IMR-90 (cell line): Measurements from ENCODE around the gene DUSP16. TPM values are rescaled to one million over a fixed set of nuclear protein-coding genes. Genes with fewer than 3 reads are reported as not detected.

Experiments used
- ATAC-seq: fragments of 200-7000 bp; cut with Tn5 transposase; 2 replicates; pipeline ENCODE4 v1.9.1; 2020; ENCODE audit warnings: low read depth, mild to moderate bottlenecking, moderate library complexity
- BruUV-seq: library from RNA; stranded (reverse); fragments of 400-500 nt; replicated peaks from 2 replicates; lab custom pipeline; 2021; lab: Mats Ljungman, UMichigan
- CTCF ChIA-PET: fragments of 300-600 bp; formaldehyde crosslinking; extraction: SDS; loops from one replicate; lab custom pipeline; 2021; ENCODE audit warnings: antibody characterized with exemption; lab: Yijun Ruan, JAX
- POLR2A ChIA-PET: fragments of 300-600 bp; sonication (Branson Sonifier 250); formaldehyde crosslinking; loops from one replicate; lab custom pipeline; 2022; ENCODE audit warnings: antibody characterized with exemption; ENCODE audit not compliant: unreplicated experiment; lab: Charles Lee
- DNase-seq: peaks from one replicate; pipeline ENCODE4 v3.0.0; 2013
- H2AFZ ChIP-seq: replicated peaks from 2 replicates; pipeline ENCODE3; 2013; ENCODE audit warnings: low read length, mild to moderate bottlenecking; ENCODE audit not compliant: poor library complexity
- H2AK5ac ChIP-seq: 2 replicates; pipeline ENCODE4 v1.6.1; 2013; ENCODE audit warnings: low read depth, low read length, inconsistent platforms
- H2AK9ac ChIP-seq: replicated peaks from 2 replicates; pipeline ENCODE3; 2013; ENCODE audit warnings: mild to moderate bottlenecking, low read depth, low read length, moderate library complexity; ENCODE audit not compliant: poor library complexity
- H2BK120ac ChIP-seq: 2 replicates; pipeline ENCODE4 v1.6.1; 2013; ENCODE audit warnings: low read depth, low read length, inconsistent platforms
- H2BK15ac ChIP-seq: 3 replicates; pipeline ENCODE4 v1.6.1; 2013; ENCODE audit warnings: low read depth, low read length, inconsistent platforms
- H2BK20ac ChIP-seq: 2 replicates; pipeline ENCODE4 v1.6.1; 2013; ENCODE audit warnings: low read depth, mild to moderate bottlenecking, inconsistent platforms, low read length, moderate library complexity
- H2BK5ac ChIP-seq: 2 replicates; pipeline ENCODE4 v1.6.1; 2013; ENCODE audit warnings: mild to moderate bottlenecking, low read depth, low read length, inconsistent platforms; ENCODE audit not compliant: poor library complexity, severe bottlenecking
- H3K14ac ChIP-seq: replicated peaks from 2 replicates; pipeline ENCODE4 v1.6.1; 2013; ENCODE audit warnings: low read depth, low read length, inconsistent platforms
- H3K18ac ChIP-seq: 2 replicates; pipeline ENCODE4 v1.6.1; 2013; ENCODE audit warnings: low read depth, low read length, control low read depth
- H3K23ac ChIP-seq: 2 replicates; pipeline ENCODE4 v1.6.1; 2013; ENCODE audit warnings: low read depth, low read length, inconsistent platforms
- H3K27ac ChIP-seq: 2 replicates; pipeline ENCODE4 v1.5.1; 2013; ENCODE audit warnings: mild to moderate bottlenecking, control low read depth, low read length; ENCODE audit not compliant: insufficient read depth
- H3K27me3 ChIP-seq: 2 replicates; pipeline ENCODE4 v1.6.1; 2013; ENCODE audit warnings: low read length; ENCODE audit not compliant: control insufficient read depth, insufficient read depth
- H3K36me3 ChIP-seq: 2 replicates; pipeline ENCODE4 v1.6.1; 2013; ENCODE audit warnings: low read length, mixed read lengths; ENCODE audit not compliant: control insufficient read depth, insufficient read depth
- H3K4ac ChIP-seq: 2 replicates; pipeline ENCODE4 v1.6.1; 2013; ENCODE audit warnings: low read depth, low read length, inconsistent platforms
- H3K4me1 ChIP-seq: 2 replicates; pipeline ENCODE4 v1.6.1; 2013; ENCODE audit warnings: low read length, mixed read lengths; ENCODE audit not compliant: control insufficient read depth, insufficient read depth
- H3K4me2 ChIP-seq: 2 replicates; pipeline ENCODE4 v1.6.1; 2013; ENCODE audit warnings: low read depth, mild to moderate bottlenecking, control low read depth, low read length, moderate library complexity
- H3K4me3 ChIP-seq: 2 replicates; pipeline ENCODE4 v1.5.1; 2013; ENCODE audit warnings: low read depth, mild to moderate bottlenecking, control low read depth, low read length, moderate library complexity; ENCODE audit not compliant: insufficient read depth
- H3K56ac ChIP-seq: 2 replicates; pipeline ENCODE4 v1.6.1; 2013; ENCODE audit warnings: low read length, inconsistent platforms; ENCODE audit not compliant: insufficient read depth; ENCODE audit errors: extremely low read depth
- H3K79me1 ChIP-seq, 2 experiments: 2 replicates each; pipeline ENCODE4 v1.6.1; 2013; ENCODE audit warnings: low read length in 2 of 2, inconsistent platforms in 1 of 2, low read depth in 1 of 2
- H3K9ac ChIP-seq: 2 replicates; pipeline ENCODE4 v1.6.1; 2013; ENCODE audit warnings: low read depth, low read length, control low read depth
- H3K9me1 ChIP-seq: 2 replicates; pipeline ENCODE4 v1.6.1; 2013; ENCODE audit warnings: low read length, inconsistent platforms; ENCODE audit not compliant: insufficient read depth
- H3K9me3 ChIP-seq: 2 replicates; pipeline ENCODE4 v1.6.1; 2013; ENCODE audit warnings: low read length; ENCODE audit not compliant: control insufficient read depth, insufficient read depth
- H4K20me1 ChIP-seq: 2 replicates; pipeline ENCODE4 v1.6.1; 2013; ENCODE audit warnings: low read length, inconsistent platforms; ENCODE audit not compliant: insufficient read depth
- H4K5ac ChIP-seq: 2 replicates; pipeline ENCODE4 v1.6.1; 2013; ENCODE audit warnings: mild to moderate bottlenecking, low read depth, low read length, control low read depth
- H4K8ac ChIP-seq, 2 experiments: 2 replicates each; pipeline ENCODE4 v1.6.1; 2013; ENCODE audit warnings: low read depth in 2 of 2, low read length in 2 of 2, control low read depth in 1 of 2, inconsistent platforms in 1 of 2
- H4K91ac ChIP-seq: 2 replicates; pipeline ENCODE4 v1.6.1; 2013; ENCODE audit warnings: low read depth, low read length, inconsistent platforms; ENCODE audit not compliant: insufficient read depth
- BHLHE40 ChIP-seq: fragments of 150-350 bp; IDR thresholded peaks from 2 replicates; pipeline ENCODE4 v1.6.1; 2016; ENCODE audit warnings: mild to moderate bottlenecking, low read depth, low read length
- CEBPB ChIP-seq: IDR thresholded peaks from 2 replicates; pipeline ENCODE4 v1.6.1; 2012; ENCODE audit warnings: low read depth, low read length, improper control_type of control experiment
- CHD1 ChIP-seq: IDR thresholded peaks from 2 replicates; pipeline ENCODE4 v1.6.1; 2012; ENCODE audit warnings: low read depth, low read length, improper control_type of control experiment
- FOS ChIP-seq: fragments of 150-350 bp; IDR thresholded peaks from 2 replicates; pipeline ENCODE4 v1.6.1; 2016; ENCODE audit warnings: low read depth, low read length
- MAFK ChIP-seq: IDR thresholded peaks from 2 replicates; pipeline ENCODE4 v1.6.1; 2012; ENCODE audit warnings: low read depth, low read length, improper control_type of control experiment
- MAZ ChIP-seq: IDR thresholded peaks from 2 replicates; pipeline ENCODE4 v1.6.1; 2012; ENCODE audit warnings: low read depth, mild to moderate bottlenecking, low read length, improper control_type of control experiment, moderate library complexity, borderline replicate concordance
- MXI1 ChIP-seq: IDR thresholded peaks from 2 replicates; pipeline ENCODE4 v1.6.1; 2012; ENCODE audit warnings: low read depth, mild to moderate bottlenecking, low read length, moderate library complexity, borderline replicate concordance
- NFE2L2 ChIP-seq: fragments of 150-350 bp; IDR thresholded peaks from 2 replicates; pipeline ENCODE4 v1.6.1; 2016; ENCODE audit warnings: low read depth, mild to moderate bottlenecking, low read length
- POLR2A ChIP-seq: IDR thresholded peaks from 2 replicates; pipeline ENCODE4 v1.6.1; 2012; ENCODE audit warnings: mild to moderate bottlenecking, low read depth, low read length
- RAD21 ChIP-seq: IDR thresholded peaks from 2 replicates; pipeline ENCODE4 v1.6.1; 2012; ENCODE audit warnings: low read length, improper control_type of control experiment
- RCOR1 ChIP-seq: IDR thresholded peaks from 2 replicates; pipeline ENCODE4 v1.6.1; 2012; ENCODE audit warnings: mild to moderate bottlenecking, low read length, improper control_type of control experiment; ENCODE audit not compliant: insufficient replicate concordance
- RFX5 ChIP-seq: IDR thresholded peaks from 2 replicates; pipeline ENCODE4 v1.8.0; 2012; ENCODE audit warnings: low read depth, mild to moderate bottlenecking, low read length, moderate library complexity
- SMC3 ChIP-seq: fragments of 150-350 bp; IDR thresholded peaks from 2 replicates; pipeline ENCODE4 v1.6.1; 2016; ENCODE audit warnings: low read depth, mild to moderate bottlenecking, antibody characterized with exemption, low read length, moderate library complexity
- USF2 ChIP-seq: fragments of 150-350 bp; IDR thresholded peaks from 2 replicates; pipeline ENCODE4 v1.6.1; 2017; ENCODE audit warnings: mild to moderate bottlenecking, antibody characterized with exemption, low read length, low read depth
- WGBS, 2 experiments: methylation state at CpG; one replicate each; pipeline versions ENCODE4 v1.1.5 to v1.1.7; 2013; ENCODE audit warnings: missing lambda C conversion rate in 2 of 2; ENCODE audit not compliant: insufficient read length in 1 of 2; ENCODE audit errors: extremely low coverage in 2 of 2; 5-methylcytosine and 5-hydroxymethylcytosine counted together
- dilution Hi-C: fragments of 300-500 bp; cut with HindIII; formaldehyde crosslinking; loops from one replicate; pipeline ENCODE4 v1.14.3; 2018; ENCODE audit warnings: low sequenced_read_pairs; ENCODE audit not compliant: unreplicated experiment
- in situ Hi-C: fragments of 300-500 bp; cut with MboI; formaldehyde crosslinking; loops from 3 replicates; pipeline ENCODE4 v1.14.3; 2019; ENCODE audit warnings: low sequenced_read_pairs, inconsistent platforms, mixed read lengths
- intact Hi-C: fragments of 100-400 bp; cut with micrococcal nuclease; formaldehyde crosslinking; loops from 2 replicates; pipeline ENCODE4 v1.10.0; 2022
- polyA plus RNA-seq, 3 experiments: library from polyadenylated mRNA; depleted of rRNA; stranded (reverse); fragments of >200 nt; gene quantifications; 2 replicates each; pipeline ENCODE4 v1.2.3, GENCODE V29; 2012; ENCODE audit warnings: low replicate concordance in 1 of 3
- total RNA-seq: library from RNA; depleted of rRNA; stranded (reverse); fragments of >200 nt; gene quantifications from 2 replicates; pipeline ENCODE4 v1.2.3, GENCODE V29; 2012
- TF ChIP-seq, protein P1 (sequence below): conservative IDR thresholded peaks from 2 replicates; pipeline ENCODE4 v1.5.1; 2012; ENCODE audit warnings: mild to moderate bottlenecking, low read depth, low read length, improper control_type of control experiment
- TF ChIP-seq, protein P2 (sequence below): fragments of 150-350 bp; IDR thresholded peaks from 2 replicates; pipeline ENCODE4 v1.6.1; 2016; ENCODE audit warnings: low read depth, mild to moderate bottlenecking, low read length, moderate library complexity, borderline replicate concordance

Gene DUSP16
- total and polyA plus RNA-seq, 2 of the 4 experiments (the other 2 are of a cell fraction), result 4.7 to 10.0 TPM

DNA sequence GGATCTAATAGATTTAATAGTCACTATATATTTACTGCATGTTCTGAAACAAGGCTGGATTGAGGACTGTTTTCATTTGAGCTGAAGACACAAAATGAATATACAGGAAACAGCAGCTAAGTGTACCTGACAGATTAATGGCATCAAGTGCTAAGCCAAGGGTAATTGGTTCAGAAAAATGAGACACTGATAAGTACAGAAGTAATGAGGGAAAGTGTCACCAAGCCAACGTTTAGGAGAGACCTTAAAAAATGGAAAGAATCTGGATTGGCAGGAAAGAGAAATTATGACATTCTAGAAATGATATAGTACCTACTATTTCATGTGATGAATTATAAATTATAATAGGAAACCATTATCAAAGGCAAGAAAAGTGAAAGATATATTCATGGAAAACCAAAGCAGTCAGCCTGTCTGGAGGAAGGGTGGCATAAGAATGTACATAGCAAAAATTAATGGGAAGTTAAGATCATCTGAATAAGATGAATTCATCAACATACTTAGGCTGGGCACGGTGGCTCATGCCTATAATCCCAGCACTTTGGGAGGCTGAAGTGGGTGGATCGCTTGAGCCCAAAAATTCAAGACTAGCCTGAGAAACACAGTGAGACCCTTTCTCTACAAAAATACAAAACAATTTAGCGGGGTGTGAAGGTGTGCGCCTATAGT is 21.0 kb upstream of the DUSP16 start:
- intact Hi-C loops, result no loop called here
- Histone ChIP-seq H4K20me1 (no peaks in the 10 kb centered on the region), H2BK20ac (no peak overlapping the region), H3K4me1 (no peaks in the 10 kb centered on the region), H3K56ac (no peak overlapping the region), H2BK5ac (no peak overlapping the region), H3K36me3 (no peaks in the 10 kb centered on the region), H3K27me3 (peaks cover 11% of the 10 kb centered on the region), H2BK15ac (no peak overlapping the region), H2AK9ac (no peak overlapping the region), H3K4me2 (no peak overlapping the region), H4K91ac (no peak overlapping the region), H3K14ac (no peak overlapping the region), H2AFZ (no peak overlapping the region), H3K4me3 (no peak overlapping the region), H2BK120ac (no peak overlapping the region), H3K9me3 (no peaks in the 10 kb centered on the region), H3K27ac (no peak overlapping the region), H2AK5ac (no peak overlapping the region), H3K23ac (no peak overlapping the region; the same call in 1 of the 2 replicates), H4K5ac (no peak overlapping the region), H3K9me1 (no peaks in the 10 kb centered on the region; the same call in 1 of the 2 replicates), H3K9ac (no peak overlapping the region), H3K79me1 (no peaks in the 10 kb centered on the region), H4K8ac (no peak overlapping the region), H3K4ac (no peak overlapping the region), H3K18ac (no peak overlapping the region)
- no CpG with 5 or more reads among the region's 5 CpGs for WGBS, 2 experiments
- BruUV-seq, result no TSS peak
- CTCF ChIA-PET, result no interaction called here
- ATAC-seq (no peak), DNase-seq (no peak)
- dilution Hi-C loops, result no loop called here
- TF ChIP-seq MXI1 (no peak), FOS (no peak), RFX5 (no peak), MAFK (no peak), POLR2A (no peak), MAZ (no peak), NFE2L2 (no peak), CEBPB (no peak), CHD1 (no peak), RCOR1 (no peak), RAD21 (no peak), BHLHE40 (no peak), USF2 (no peak), SMC3 (no peak)
- TF ChIP-seq, protein P1, sequence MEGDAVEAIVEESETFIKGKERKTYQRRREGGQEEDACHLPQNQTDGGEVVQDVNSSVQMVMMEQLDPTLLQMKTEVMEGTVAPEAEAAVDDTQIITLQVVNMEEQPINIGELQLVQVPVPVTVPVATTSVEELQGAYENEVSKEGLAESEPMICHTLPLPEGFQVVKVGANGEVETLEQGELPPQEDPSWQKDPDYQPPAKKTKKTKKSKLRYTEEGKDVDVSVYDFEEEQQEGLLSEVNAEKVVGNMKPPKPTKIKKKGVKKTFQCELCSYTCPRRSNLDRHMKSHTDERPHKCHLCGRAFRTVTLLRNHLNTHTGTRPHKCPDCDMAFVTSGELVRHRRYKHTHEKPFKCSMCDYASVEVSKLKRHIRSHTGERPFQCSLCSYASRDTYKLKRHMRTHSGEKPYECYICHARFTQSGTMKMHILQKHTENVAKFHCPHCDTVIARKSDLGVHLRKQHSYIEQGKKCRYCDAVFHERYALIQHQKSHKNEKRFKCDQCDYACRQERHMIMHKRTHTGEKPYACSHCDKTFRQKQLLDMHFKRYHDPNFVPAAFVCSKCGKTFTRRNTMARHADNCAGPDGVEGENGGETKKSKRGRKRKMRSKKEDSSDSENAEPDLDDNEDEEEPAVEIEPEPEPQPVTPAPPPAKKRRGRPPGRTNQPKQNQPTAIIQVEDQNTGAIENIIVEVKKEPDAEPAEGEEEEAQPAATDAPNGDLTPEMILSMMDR, result no peak
- TF ChIP-seq, protein P2, sequence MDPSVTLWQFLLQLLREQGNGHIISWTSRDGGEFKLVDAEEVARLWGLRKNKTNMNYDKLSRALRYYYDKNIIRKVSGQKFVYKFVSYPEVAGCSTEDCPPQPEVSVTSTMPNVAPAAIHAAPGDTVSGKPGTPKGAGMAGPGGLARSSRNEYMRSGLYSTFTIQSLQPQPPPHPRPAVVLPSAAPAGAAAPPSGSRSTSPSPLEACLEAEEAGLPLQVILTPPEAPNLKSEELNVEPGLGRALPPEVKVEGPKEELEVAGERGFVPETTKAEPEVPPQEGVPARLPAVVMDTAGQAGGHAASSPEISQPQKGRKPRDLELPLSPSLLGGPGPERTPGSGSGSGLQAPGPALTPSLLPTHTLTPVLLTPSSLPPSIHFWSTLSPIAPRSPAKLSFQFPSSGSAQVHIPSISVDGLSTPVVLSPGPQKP, result no peak
- in situ Hi-C loops, result no loop called here
- POLR2A ChIA-PET, result no interaction called here
